ENCODE measurements around the gene PDCD1LG2. TPM values are rescaled to one million over a fixed set of nuclear protein-coding genes. Genes with fewer than 3 reads are reported as not detected.
A peak's percentile ranks its signal among the peaks of the same experiment; 100 is the strongest.

The PDCD1LG2 gene
- total RNA-seq, 2 donors from 2014 or later, result 1.4 TPM; not detected in 1

- Histone ChIP-seq H3K4me1 (replicated peaks) (no peaks in the 10 kb centered on the region), H3K9me3 (no peaks in the 10 kb centered on the region), H3K27me3 (replicated peaks; ENCODE audit: insufficient read depth) (no peaks in the 10 kb centered on the region), H3K27ac (no peak overlapping the region), H3K36me3 (no peaks in the 10 kb centered on the region), H3K4me3 (no peak overlapping the region)
- 72% methylated on average over 2 of the region's 2 CpGs for WGBS
- TF ChIP-seq POLR2AphosphoS5 (IDR thresholded peaks at IDR 0.05) (no peak), POLR2A (IDR thresholded peaks at IDR 0.05) (no peak), CTCF (IDR thresholded peaks at IDR 0.05) (no peak)
- intact Hi-C loops (cut with DNase I), result loop anchor here (5.0 to 10.0 kb wide), 2 partner anchors 409 to 831 kb away; partner anchors contain the start of gene INSL6
- no peak for DNase-seq (ENCODE audit: low spot score)
These were observed 85.8 kb downstream of the PDCD1LG2 start for GRCh38 chr9:5596173-5596572.

- intact Hi-C loops (cut with DNase I), result loop anchor here (10.0 kb wide), 1 partner anchor 624 kb away; the partner anchor contains the start of gene JAK2
- 49% methylated on average over 6 of the region's 6 CpGs for WGBS
- TF ChIP-seq POLR2A (IDR thresholded peaks at IDR 0.05), result no peak
- peak in 1 of 4 experiments; percentile 7 for TF ChIP-seq CTCF (IDR thresholded peaks at IDR 0.05)
- no peak for TF ChIP-seq POLR2AphosphoS5 (IDR thresholded peaks at IDR 0.05)
- H3K4me1 ChIP-seq (replicated peaks), result no peaks in the 10 kb centered on the region
- no peaks in the 10 kb centered on the region for H3K36me3 ChIP-seq
- H3K27ac ChIP-seq, result peak overlapping the region; percentile 21 to 67
- no peaks in the 10 kb centered on the region for H3K9me3 ChIP-seq
- no peak for DNase-seq (ENCODE audit: low spot score)
- H3K27me3 ChIP-seq (replicated peaks; ENCODE audit: insufficient read depth), result no peaks in the 10 kb centered on the region
- H3K4me3 ChIP-seq, result peak overlapping the region; percentile 16 to 21
These were observed 98.2 kb downstream of the PDCD1LG2 start for GRCh38 chr9:5608298-5609225.

GRCh38 chr9:5609226-5609596 is 98.9 kb downstream of the PDCD1LG2 start:
- Histone ChIP-seq H3K4me3 (peak overlapping the region; percentile 16 to 21), H3K4me1 (replicated peaks) (no peaks in the 10 kb centered on the region), H3K27ac (peak overlapping the region; percentile 21 to 67), H3K27me3 (replicated peaks; ENCODE audit: insufficient read depth) (no peaks in the 10 kb centered on the region), H3K36me3 (no peaks in the 10 kb centered on the region), H3K9me3 (no peaks in the 10 kb centered on the region)
- 72% methylated on average over 3 of the region's 3 CpGs for WGBS
- no peak for TF ChIP-seq CTCF (IDR thresholded peaks at IDR 0.05)
- no peak for TF ChIP-seq POLR2A (IDR thresholded peaks at IDR 0.05)
- no peak for TF ChIP-seq POLR2AphosphoS5 (IDR thresholded peaks at IDR 0.05)
- DNase-seq (ENCODE audit: low spot score), result no peak
- intact Hi-C loops (cut with DNase I), result loop anchor here (10.0 kb wide), 1 partner anchor 624 kb away; the partner anchor contains the start of gene JAK2

GRCh38 chr9:5610491-5610890 is 100.2 kb downstream of the PDCD1LG2 start:
- DNase-seq (ENCODE audit: low spot score), result no peak

More at GRCh38 chr9:5610491-5610890, 100.2 kb downstream of the PDCD1LG2 start:
- Histone ChIP-seq H3K4me1 (replicated peaks) (no peaks in the 10 kb centered on the region), H3K9me3 (no peaks in the 10 kb centered on the region), H3K27ac (no peak overlapping the region), H3K27me3 (replicated peaks; ENCODE audit: insufficient read depth) (no peaks in the 10 kb centered on the region), H3K36me3 (no peaks in the 10 kb centered on the region), H3K4me3 (no peak overlapping the region)
- intact Hi-C loops (cut with DNase I), result no loop called here
- 74% methylated on average over 2 of the region's 2 CpGs for WGBS
- no peak for TF ChIP-seq CTCF (IDR thresholded peaks at IDR 0.05)
- no peak for TF ChIP-seq POLR2A (IDR thresholded peaks at IDR 0.05)
- TF ChIP-seq POLR2AphosphoS5 (IDR thresholded peaks at IDR 0.05), result no peak
